Testis (tissue), 3 donors: Measurements from ENCODE around the gene SMYD3. TPM values are rescaled to one million over a fixed set of nuclear protein-coding genes. Genes with fewer than 3 reads are reported as not detected.

ENCODE experiments used
- DNase-seq: peaks from one replicate; pipeline ENCODE4 v3.0.0-alpha.2; 2019
- H3K27ac ChIP-seq, 2 donors: fragments of 200-600 bp; sonication (generic); one replicate each; pipeline ENCODE4 v1.5.1; 2019
- H3K27me3 ChIP-seq: fragments of 200-600 bp; sonication (generic); one replicate; pipeline ENCODE4 v1.5.1; 2019
- H3K36me3 ChIP-seq: fragments of 200-600 bp; sonication (generic); one replicate; pipeline ENCODE4 v1.5.1; 2017; ENCODE audit warnings: low read depth; ENCODE audit errors: missing control alignments
- H3K4me1 ChIP-seq: fragments of 200-600 bp; sonication (generic); one replicate; pipeline ENCODE4 v1.5.1; 2019
- H3K4me3 ChIP-seq, 2 donors: fragments of 200-600 bp; sonication (generic); one replicate each; pipeline ENCODE4 v1.5.1; 2017 to 2019
- H3K9me3 ChIP-seq: fragments of 200-600 bp; sonication (generic); one replicate; pipeline ENCODE4 v1.5.1; 2017
- POLR2A ChIP-seq: fragments of 450-650 bp; IDR thresholded peaks from one replicate; pipeline ENCODE4 v1.6.1; 2017; ENCODE audit warnings: antibody characterized with exemption, mild to moderate bottlenecking, moderate library complexity
- WGBS, 2 donors: methylation state at CpG; one replicate each; pipeline ENCODE4 v1.1.5; 2018; 5-methylcytosine and 5-hydroxymethylcytosine counted together
- intact Hi-C: fragments of 100-400 bp; cut with DNase I; formaldehyde crosslinking; loops from one replicate; pipeline ENCODE4 v1.15.1; 2023; ENCODE audit warnings: low total_unique reads
- polyA plus RNA-seq: library from polyadenylated mRNA; stranded (reverse); fragments of 350-450 nt; fragmentation: Illumina TruSeq; extraction: RNeasy Lipid Tissue Mini Kit (QIAGEN cat#74804); gene quantifications from one replicate; pipeline ENCODE4 v1.2.3, GENCODE V29; 2014; ENCODE audit warnings: low read depth, low replicate concordance; ENCODE audit not compliant: insufficient read depth
- total RNA-seq, 2 donors: library from RNA; depleted of rRNA; stranded (reverse); fragments of >200 nt; gene quantifications; one replicate each; pipeline ENCODE4 v1.2.3, GENCODE V29; 2016
- TF ChIP-seq, protein P1 (sequence below), 3 experiments: fragments of 450-650 bp in 2 of 3; fragments of 200-600 bp in 1 of 3; sonication (generic) in 1 of 3; IDR thresholded peaks; one replicate each; pipeline ENCODE4 v1.5.1; 2016 to 2019; ENCODE audit warnings: antibody characterized with exemption in 3 of 3, mild to moderate bottlenecking in 2 of 3, moderate library complexity in 1 of 3

Gene SMYD3
- total and polyA plus RNA-seq, 3 donors from 2014 or later, result 23.0 to 38.8 (median 38.7) TPM

DNA sequence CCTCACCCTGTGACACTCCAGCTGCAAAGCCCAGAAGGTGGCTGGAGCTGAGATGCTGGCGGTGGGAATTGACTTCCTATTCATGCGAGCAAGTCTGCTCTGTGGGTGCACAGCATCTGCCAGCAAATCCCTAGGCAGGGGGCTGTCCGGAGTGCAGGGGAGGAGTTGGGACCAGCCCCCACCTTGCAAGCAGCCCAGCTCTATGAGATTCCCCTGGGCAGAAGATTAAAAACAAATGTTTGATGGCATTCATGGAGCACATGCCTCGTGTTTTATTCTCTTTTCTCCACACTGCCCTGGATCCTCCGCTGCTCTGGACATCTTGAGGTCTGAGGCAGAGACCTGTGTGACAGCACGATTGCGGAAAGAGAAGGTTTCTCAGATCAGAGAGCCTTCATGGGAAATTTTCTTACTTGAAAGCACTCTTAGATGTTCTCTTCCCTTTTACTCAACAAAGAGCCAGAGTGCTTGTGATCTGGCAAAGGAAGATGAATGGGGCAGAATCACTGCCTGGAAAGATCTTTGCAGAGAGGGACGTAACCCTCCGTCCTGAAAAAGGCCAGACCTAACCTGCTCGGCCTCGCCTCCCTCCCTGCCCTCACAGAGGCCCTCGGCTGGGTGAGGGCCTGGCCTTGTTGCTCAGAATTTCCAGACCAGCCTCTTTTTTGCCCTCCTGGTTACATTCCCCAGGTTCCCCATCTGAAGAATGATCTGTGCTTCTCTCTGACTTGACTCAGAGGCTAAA, 755.2 kb downstream of the SMYD3 start:
- Histone ChIP-seq H3K4me1 (no peaks in the 10 kb centered on the region), H3K27me3 (no peaks in the 10 kb centered on the region), H3K27ac (no peak overlapping the region), H3K9me3 (no peaks in the 10 kb centered on the region), H3K36me3 (no peaks in the 10 kb centered on the region), H3K4me3 (no peak overlapping the region)
- no peak for DNase-seq
- no peak for TF ChIP-seq POLR2A
- TF ChIP-seq, protein P1, sequence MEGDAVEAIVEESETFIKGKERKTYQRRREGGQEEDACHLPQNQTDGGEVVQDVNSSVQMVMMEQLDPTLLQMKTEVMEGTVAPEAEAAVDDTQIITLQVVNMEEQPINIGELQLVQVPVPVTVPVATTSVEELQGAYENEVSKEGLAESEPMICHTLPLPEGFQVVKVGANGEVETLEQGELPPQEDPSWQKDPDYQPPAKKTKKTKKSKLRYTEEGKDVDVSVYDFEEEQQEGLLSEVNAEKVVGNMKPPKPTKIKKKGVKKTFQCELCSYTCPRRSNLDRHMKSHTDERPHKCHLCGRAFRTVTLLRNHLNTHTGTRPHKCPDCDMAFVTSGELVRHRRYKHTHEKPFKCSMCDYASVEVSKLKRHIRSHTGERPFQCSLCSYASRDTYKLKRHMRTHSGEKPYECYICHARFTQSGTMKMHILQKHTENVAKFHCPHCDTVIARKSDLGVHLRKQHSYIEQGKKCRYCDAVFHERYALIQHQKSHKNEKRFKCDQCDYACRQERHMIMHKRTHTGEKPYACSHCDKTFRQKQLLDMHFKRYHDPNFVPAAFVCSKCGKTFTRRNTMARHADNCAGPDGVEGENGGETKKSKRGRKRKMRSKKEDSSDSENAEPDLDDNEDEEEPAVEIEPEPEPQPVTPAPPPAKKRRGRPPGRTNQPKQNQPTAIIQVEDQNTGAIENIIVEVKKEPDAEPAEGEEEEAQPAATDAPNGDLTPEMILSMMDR (IDR thresholded peaks at IDR 0.05), result no peak
- 77% methylated on average over 11 to 12 of the region's 12 CpGs for WGBS, 2 donors
- intact Hi-C loops, result no loop called here

DNA sequence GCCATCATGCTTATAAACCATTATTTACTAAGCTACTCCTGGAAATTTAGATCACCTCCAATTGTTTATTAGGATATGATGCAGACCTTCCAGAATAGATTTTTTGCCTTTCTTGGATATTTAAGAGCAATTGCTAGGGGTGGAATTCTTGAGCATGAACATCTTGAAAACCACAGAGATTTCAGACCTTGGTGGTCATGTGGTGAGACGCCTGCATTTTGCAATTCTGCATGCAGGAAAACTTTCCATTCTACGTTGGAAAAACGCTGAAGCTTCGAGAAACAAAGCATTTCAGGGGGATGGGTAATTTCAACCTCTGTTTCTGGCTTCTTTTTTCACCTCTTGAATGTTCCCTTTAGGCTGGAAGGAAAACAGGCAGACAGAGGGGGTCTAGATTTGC, 756.0 kb downstream of the SMYD3 start:
- Histone ChIP-seq H3K4me3 (no peak overlapping the region), H3K9me3 (no peaks in the 10 kb centered on the region), H3K4me1 (no peaks in the 10 kb centered on the region), H3K27me3 (no peaks in the 10 kb centered on the region), H3K36me3 (no peaks in the 10 kb centered on the region), H3K27ac (no peak overlapping the region)
- intact Hi-C loops, result no loop called here
- TF ChIP-seq, protein P1 (IDR thresholded peaks at IDR 0.05), result no peak
- no peak for TF ChIP-seq POLR2A
- no peak for DNase-seq
- 53 to 59% methylated on average over 4 of the region's 4 CpGs for WGBS, 2 donors

DNA sequence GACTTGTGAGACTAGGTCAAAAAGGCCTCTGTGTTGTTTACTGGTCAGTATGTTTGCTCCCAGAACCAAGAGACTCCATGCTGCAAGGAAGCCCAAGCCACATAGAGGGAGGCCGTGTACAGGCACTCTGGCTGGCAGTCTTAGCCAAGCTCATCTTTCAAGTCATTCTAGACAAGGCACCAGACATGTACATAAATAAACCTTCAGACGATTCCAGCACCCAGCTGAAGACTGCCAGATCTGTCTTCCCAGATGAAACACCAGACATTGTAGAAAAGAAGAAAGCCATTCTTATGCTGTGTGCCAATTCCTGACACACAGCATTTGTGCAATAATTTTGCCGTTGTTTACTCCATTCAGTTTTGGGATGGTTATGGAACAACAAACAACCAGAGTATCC, 756.8 kb downstream of the SMYD3 start:
- Histone ChIP-seq H3K4me3 (no peak overlapping the region), H3K27me3 (no peaks in the 10 kb centered on the region), H3K4me1 (no peaks in the 10 kb centered on the region), H3K36me3 (no peaks in the 10 kb centered on the region), H3K9me3 (no peaks in the 10 kb centered on the region), H3K27ac (no peak overlapping the region)
- DNase-seq, result no peak
- WGBS, 2 donors, result 83 to 86% methylated on average over 3 of the region's 3 CpGs
- no peak for TF ChIP-seq POLR2A
- TF ChIP-seq, protein P1 (IDR thresholded peaks at IDR 0.05), result no peak
- intact Hi-C loops, result no loop called here

DNA sequence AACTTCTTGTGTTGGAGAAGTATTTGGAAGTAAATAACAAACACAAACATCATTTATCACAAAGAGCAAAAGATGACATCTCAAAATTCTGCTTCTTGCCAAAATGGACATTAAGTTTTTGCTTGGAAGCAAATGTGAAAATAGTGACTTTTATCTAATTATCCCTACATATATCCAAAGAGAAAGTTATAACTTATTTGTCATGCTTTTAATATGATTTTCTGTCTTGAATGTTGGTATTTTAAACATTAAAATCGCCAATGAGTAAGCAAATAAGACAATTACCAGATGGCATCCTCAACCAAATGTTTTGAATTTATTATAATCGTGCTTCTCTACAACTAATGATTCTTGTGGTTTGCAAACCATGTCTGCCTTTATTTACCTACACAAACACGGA, 758.0 kb downstream of the SMYD3 start:
- 92 to 97% methylated on average over 3 of the region's 3 CpGs for WGBS, 2 donors
- TF ChIP-seq, protein P1 (IDR thresholded peaks at IDR 0.05), result no peak
- no peak for TF ChIP-seq POLR2A
- no peak overlapping the region for H3K27ac ChIP-seq
- H3K4me3 ChIP-seq, result no peak overlapping the region
- H3K36me3 ChIP-seq, result no peaks in the 10 kb centered on the region
- intact Hi-C loops, result no loop called here
- H3K27me3 ChIP-seq, result no peaks in the 10 kb centered on the region
- H3K9me3 ChIP-seq, result no peaks in the 10 kb centered on the region
- no peaks in the 10 kb centered on the region for H3K4me1 ChIP-seq
- DNase-seq, result no peak

DNA sequence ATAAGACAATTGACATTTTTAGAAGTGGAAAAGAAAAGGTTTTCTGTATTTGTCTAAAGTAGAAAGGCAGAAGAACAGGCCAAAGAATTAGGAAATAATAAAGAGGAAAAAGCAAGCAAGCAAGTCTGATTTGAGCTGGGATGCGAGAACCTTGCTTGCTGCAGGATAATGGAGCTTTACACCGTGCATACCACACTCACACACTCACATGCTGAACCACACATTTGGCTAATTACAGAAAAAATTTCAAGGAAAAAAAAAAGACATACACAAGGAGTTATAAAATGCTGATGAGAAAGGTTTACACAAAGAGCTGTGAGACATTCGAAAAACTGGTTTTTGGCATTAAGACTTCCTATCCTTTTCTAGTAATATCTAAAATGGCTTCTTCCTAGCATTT, 758.4 kb downstream of the SMYD3 start:
- H3K27ac ChIP-seq, result no peak overlapping the region
- H3K4me1 ChIP-seq, result no peaks in the 10 kb centered on the region
- H3K4me3 ChIP-seq, result no peak overlapping the region
- H3K27me3 ChIP-seq, result no peaks in the 10 kb centered on the region
- no peak for DNase-seq
- H3K9me3 ChIP-seq, result no peaks in the 10 kb centered on the region
- TF ChIP-seq POLR2A, result no peak
- TF ChIP-seq, protein P1 (IDR thresholded peaks at IDR 0.05), result no peak
- intact Hi-C loops, result no loop called here
- 92 to 93% methylated on average over 3 of the region's 3 CpGs for WGBS, 2 donors
- no peaks in the 10 kb centered on the region for H3K36me3 ChIP-seq
